HT1080 (cell line): ENCODE measurements around the gene OR9A2. TPM values are rescaled to one million over a fixed set of nuclear protein-coding genes. Genes with fewer than 3 reads are reported as not detected.
A peak's percentile ranks its signal among the peaks of the same experiment; 100 is the strongest.
"Not testable (repeated sequence)": the region's sequence is repeated elsewhere in the genome, so short reads cannot be mapped to it uniquely, and the experiment has no call there.

ENCODE experiments used
- DNase-seq: peaks from one replicate; pipeline ENCODE4 v3.0.0-alpha.2; 2015; ENCODE audit warnings: low read depth
- total RNA-seq: library from RNA; depleted of rRNA; stranded (reverse); fragments of >200 nt; shearing (Covaris generic); gene quantifications from 2 replicates; pipeline ENCODE4 v1.2.3, GENCODE V29; 2014

The OR9A2 gene
- total RNA-seq, 1 experiment from 2014 or later, result not detected

- no peak for DNase-seq
Measured at GRCh38 chr7:143023047-143023446, 3.9 kb downstream of the OR9A2 start.

- DNase-seq, result peak; percentile 9
Measured at GRCh38 chr7:143018931-143019330, 8.0 kb downstream of the OR9A2 start.

GRCh38 chr7:143016996-143017395, 9.9 kb downstream of the OR9A2 start:
- DNase-seq, result no peak

- no peak for DNase-seq
Measured at GRCh38 chr7:143015926-143016490, 10.9 kb downstream of the OR9A2 start.

GRCh38 chr7:143015084-143015483, 11.8 kb downstream of the OR9A2 start:
- DNase-seq, result no peak

GRCh38 chr7:143013893-143014292, 13.0 kb downstream of the OR9A2 start:
- DNase-seq, result peak; percentile 67

- DNase-seq, result no peak
Measured at GRCh38 chr7:143013473-143013872, 13.5 kb downstream of the OR9A2 start.

GRCh38 chr7:143012409-143012808, 14.5 kb downstream of the OR9A2 start:
- DNase-seq, result no peak

- DNase-seq, result no peak
Measured at GRCh38 chr7:143012001-143012400, 14.9 kb downstream of the OR9A2 start.

- DNase-seq, result peak; percentile 63
Measured at GRCh38 chr7:143008007-143008901, 18.7 kb downstream of the OR9A2 start.

- DNase-seq, result no peak
Measured at GRCh38 chr7:143005632-143006260, 21.2 kb downstream of the OR9A2 start.

GRCh38 chr7:143003393-143004051, 23.4 kb downstream of the OR9A2 start:
- peak; percentile 47 for DNase-seq

- DNase-seq, result no peak
Measured at GRCh38 chr7:143002898-143003297, 24.0 kb downstream of the OR9A2 start.

GRCh38 chr7:143002106-143002505, 24.8 kb downstream of the OR9A2 start:
- DNase-seq, result no peak

- no peak for DNase-seq
Measured at GRCh38 chr7:143000648-143001047, 26.3 kb downstream of the OR9A2 start.

- DNase-seq, result no peak
Measured at GRCh38 chr7:142999793-143000192, 27.1 kb downstream of the OR9A2 start.

- DNase-seq, result no peak
Measured at GRCh38 chr7:142998966-142999365, 28.0 kb downstream of the OR9A2 start.

- no peak for DNase-seq
Measured at GRCh38 chr7:142997456-142997989, 29.4 kb downstream of the OR9A2 start.

GRCh38 chr7:142992427-142992826, 34.5 kb downstream of the OR9A2 start:
- no peak for DNase-seq

GRCh38 chr7:142984297-142984696, 42.6 kb downstream of the OR9A2 start:
- no peak for DNase-seq

GRCh38 chr7:142983825-142984224, 43.1 kb downstream of the OR9A2 start:
- DNase-seq, result no peak

- DNase-seq, result not testable (repeated sequence)
Measured at GRCh38 chr7:142978402-142978801, 48.5 kb downstream of the OR9A2 start.
